CD4-positive, alpha-beta T cell treated with Interleukin-4 for 1 hour (primary cell): ENCODE measurements around the gene RGS9BP.
"Not testable (repeated sequence)": the region's sequence is repeated elsewhere in the genome, so short reads cannot be mapped to it uniquely, and the experiment has no call there.

Source experiments
- DNase-seq, 2 donors: peaks; one replicate each; pipeline ENCODE4 v3.0.0-alpha.2; 2020 to 2022

The RGS9BP gene

GRCh38 chr19:32675720-32676185, at the start of gene RGS9BP:
TSS of gene RGS9BP (plus strand) at chr19:32675848. CDS start at chr19:32676264, 416 bp downstream.
- peak; percentile 70 to 77 for DNase-seq

GRCh38 chr19:32626969-32627368, 48.7 kb upstream of the RGS9BP start:
- no peak for DNase-seq

GRCh38 chr19:32627714-32628270, 47.9 kb upstream of the RGS9BP start:
- DNase-seq: no peak

GRCh38 chr19:32630338-32630737, 45.3 kb upstream of the RGS9BP start:
- DNase-seq: no peak

- DNase-seq: no peak
These were observed 44.3 kb upstream of the RGS9BP start for GRCh38 chr19:32631381-32631780.

- no peak for DNase-seq
These were observed 38.2 kb upstream of the RGS9BP start for GRCh38 chr19:32637480-32637879.

- no peak for DNase-seq
These were observed 37.0 kb upstream of the RGS9BP start for GRCh38 chr19:32638625-32639024.

- peak; percentile 76 to 79 for DNase-seq
These were observed 32.9 kb upstream of the RGS9BP start for GRCh38 chr19:32642771-32643170.

GRCh38 chr19:32646556-32646955, 29.1 kb upstream of the RGS9BP start:
- DNase-seq: no peak

- DNase-seq: no peak
These were observed 28.3 kb upstream of the RGS9BP start for GRCh38 chr19:32647361-32647760.

GRCh38 chr19:32649751-32650150, 25.9 kb upstream of the RGS9BP start:
- DNase-seq: no peak

- DNase-seq: no peak
These were observed 25.0 kb upstream of the RGS9BP start for GRCh38 chr19:32650671-32651070.

- no peak for DNase-seq
These were observed 23.9 kb upstream of the RGS9BP start for GRCh38 chr19:32651729-32652140.

GRCh38 chr19:32652331-32652730, 23.3 kb upstream of the RGS9BP start:
- DNase-seq: not testable (repeated sequence)

- no peak for DNase-seq
These were observed 22.6 kb upstream of the RGS9BP start for GRCh38 chr19:32652894-32653598.

GRCh38 chr19:32653599-32653915, 22.1 kb upstream of the RGS9BP start:
- no peak for DNase-seq

GRCh38 chr19:32656379-32656778, 19.3 kb upstream of the RGS9BP start:
- DNase-seq: not testable (repeated sequence)

GRCh38 chr19:32658075-32658474, 17.6 kb upstream of the RGS9BP start:
- no peak for DNase-seq

GRCh38 chr19:32658527-32658926, 17.1 kb upstream of the RGS9BP start:
- DNase-seq: no peak

GRCh38 chr19:32661318-32661717, 14.3 kb upstream of the RGS9BP start:
- no peak for DNase-seq

- peak in 1 of 2 donors; percentile 18 for DNase-seq
These were observed 13.5 kb upstream of the RGS9BP start for GRCh38 chr19:32662186-32662585.

- no peak for DNase-seq
These were observed 9.6 kb upstream of the RGS9BP start for GRCh38 chr19:32666084-32666483.

GRCh38 chr19:32669310-32669709, 6.3 kb upstream of the RGS9BP start:
- DNase-seq: no peak

- DNase-seq: no peak
These were observed 3.6 kb upstream of the RGS9BP start for GRCh38 chr19:32671883-32672593.
